ENCODE results near the gene DPEP1.
A peak's percentile ranks its signal among the peaks of the same experiment; 100 is the strongest.

DPEP1 gene

DNA sequence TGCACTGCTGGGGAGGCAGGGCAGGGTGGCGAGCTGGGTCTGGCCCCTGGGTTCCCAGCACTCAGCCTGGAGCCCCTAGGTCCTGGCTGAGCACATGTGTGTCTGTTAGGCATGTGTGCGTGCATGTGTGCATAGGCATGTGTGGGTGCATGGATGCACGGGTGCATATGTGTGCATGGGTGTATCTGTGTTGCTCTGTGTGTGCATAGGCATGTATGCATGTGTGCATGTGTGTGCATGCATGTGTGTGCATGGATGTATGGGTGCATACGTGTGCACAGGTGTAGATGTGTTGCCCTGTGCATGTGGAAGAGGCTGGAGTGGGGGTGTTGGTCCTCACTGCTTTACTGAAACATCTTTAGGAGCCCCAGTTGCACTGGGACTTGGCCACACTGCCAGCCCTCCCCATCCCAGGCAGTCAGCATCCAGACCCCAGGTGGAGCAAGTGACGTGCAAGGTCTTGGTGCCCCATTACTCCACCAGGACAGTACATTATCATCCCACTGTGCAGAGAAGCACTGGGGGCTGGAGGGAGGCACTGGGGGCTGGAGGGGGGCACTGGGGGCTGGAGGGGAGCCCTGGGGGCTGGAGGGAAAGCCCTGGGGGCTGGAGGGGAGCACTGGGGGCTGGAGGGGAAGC lies 10.4 kb upstream of the DPEP1 start:
- FAIRE-seq (peak; percentile 27), DNase-seq (ENCODE audit: insufficient read length) (no peak)
- TF ChIP-seq TAF1 (IDR thresholded peaks at IDR 0.05; ENCODE audit: borderline replicate concordance, low read depth, low read length) (no peak), POLR2AphosphoS5 (IDR thresholded peaks at IDR 0.05; ENCODE audit: low read depth, low read length) (no peak), POLR2A (IDR thresholded peaks at IDR 0.05; ENCODE audit: low read depth, low read length) (no peak)

DNA sequence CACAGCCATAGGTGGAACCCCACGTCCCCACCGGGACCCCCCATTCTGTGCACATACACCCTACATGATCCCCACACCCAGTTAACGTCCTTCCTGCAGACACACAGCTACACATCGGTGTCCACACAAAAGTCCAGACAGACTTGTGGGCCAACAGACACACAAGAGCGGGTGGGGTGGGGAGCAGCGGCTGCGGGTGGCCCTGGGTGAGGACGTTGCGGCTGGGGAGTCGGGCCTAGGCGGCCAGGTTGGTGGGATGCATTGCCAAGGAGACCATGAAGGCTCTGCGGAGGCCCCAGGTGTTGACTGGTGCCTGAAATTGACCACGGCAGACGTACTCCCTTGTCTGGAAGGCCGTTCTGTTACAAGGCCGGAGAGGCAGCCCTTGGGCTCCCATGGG lies 8.7 kb upstream of the DPEP1 start:
- TF ChIP-seq TAF1 (IDR thresholded peaks at IDR 0.05; ENCODE audit: borderline replicate concordance, low read depth, low read length) = no peak
- no peak for TF ChIP-seq POLR2A (IDR thresholded peaks at IDR 0.05; ENCODE audit: low read depth, low read length)
- TF ChIP-seq POLR2AphosphoS5 (IDR thresholded peaks at IDR 0.05; ENCODE audit: low read depth, low read length) = no peak
- no peak for DNase-seq (ENCODE audit: insufficient read length)
- no peak for FAIRE-seq

DNA sequence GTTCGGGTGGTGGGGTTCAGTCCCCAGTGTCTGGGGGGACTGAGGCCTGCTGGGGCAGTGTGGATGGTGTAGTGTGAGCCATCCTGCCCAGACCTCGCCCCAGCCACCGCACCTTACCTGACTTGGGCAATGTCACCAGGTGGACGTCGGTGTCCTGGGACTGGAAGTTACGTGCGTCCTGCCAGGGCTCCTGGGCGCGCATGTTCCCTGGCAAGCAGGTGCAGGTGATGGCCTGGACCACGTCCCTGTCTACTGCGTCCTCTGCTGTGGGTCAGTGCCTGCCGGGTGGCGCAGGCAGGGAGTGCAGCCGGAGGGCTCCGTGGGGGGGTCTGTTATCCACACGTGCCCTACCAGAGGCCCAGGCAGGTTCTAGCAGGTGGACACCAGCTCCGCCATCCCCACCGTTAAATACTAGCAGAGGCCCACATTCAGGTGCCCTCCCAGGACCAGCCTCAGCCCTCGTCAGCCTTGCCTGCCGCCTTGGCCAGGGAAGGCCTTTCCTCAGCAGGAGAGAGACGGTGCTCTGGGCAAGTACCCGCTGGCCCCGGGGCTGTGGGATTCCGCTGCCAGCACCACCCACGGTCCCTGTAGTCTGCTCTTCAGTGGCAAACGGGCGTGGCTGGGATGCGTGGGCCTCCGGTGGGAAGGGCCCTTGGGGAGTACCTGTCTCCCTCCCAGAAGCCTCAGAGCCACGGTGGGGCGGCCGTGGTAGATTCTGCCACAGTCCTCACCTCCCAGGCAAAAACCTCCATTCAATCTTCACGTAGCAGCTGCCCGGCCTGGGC lies 8.1 kb upstream of the DPEP1 start:
- DNase-seq (ENCODE audit: insufficient read length) (no peak), FAIRE-seq (no peak)
- TF ChIP-seq POLR2A (IDR thresholded peaks at IDR 0.05; ENCODE audit: low read depth, low read length) (no peak), TAF1 (IDR thresholded peaks at IDR 0.05; ENCODE audit: borderline replicate concordance, low read depth, low read length) (no peak), POLR2AphosphoS5 (IDR thresholded peaks at IDR 0.05; ENCODE audit: low read depth, low read length) (no peak)

DNA sequence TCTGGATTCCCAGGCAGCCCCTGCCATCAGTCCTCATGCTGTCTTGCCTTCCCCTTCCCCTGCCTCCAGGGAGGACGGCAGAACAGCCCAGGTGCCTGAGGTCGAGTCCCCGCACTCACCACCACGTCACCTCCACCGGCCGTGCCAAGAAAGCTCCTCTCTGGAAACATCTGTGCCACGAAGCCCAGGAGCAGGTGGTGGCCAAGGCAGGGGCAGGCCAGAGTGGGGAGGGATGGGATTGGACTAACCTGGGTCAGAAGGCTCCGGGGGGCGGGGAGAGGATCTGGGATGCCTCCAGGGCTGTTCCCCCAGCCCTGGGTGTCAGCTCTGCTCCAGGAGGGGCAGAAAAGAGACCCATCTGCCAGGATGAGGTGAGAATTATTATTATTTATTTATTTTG lies 7.4 kb upstream of the DPEP1 start:
- DNase-seq (ENCODE audit: insufficient read length) (no peak), FAIRE-seq (no peak)
- TF ChIP-seq POLR2AphosphoS5 (IDR thresholded peaks at IDR 0.05; ENCODE audit: low read depth, low read length) (no peak), POLR2A (IDR thresholded peaks at IDR 0.05; ENCODE audit: low read depth, low read length) (no peak), TAF1 (IDR thresholded peaks at IDR 0.05; ENCODE audit: borderline replicate concordance, low read depth, low read length) (no peak)

DNA sequence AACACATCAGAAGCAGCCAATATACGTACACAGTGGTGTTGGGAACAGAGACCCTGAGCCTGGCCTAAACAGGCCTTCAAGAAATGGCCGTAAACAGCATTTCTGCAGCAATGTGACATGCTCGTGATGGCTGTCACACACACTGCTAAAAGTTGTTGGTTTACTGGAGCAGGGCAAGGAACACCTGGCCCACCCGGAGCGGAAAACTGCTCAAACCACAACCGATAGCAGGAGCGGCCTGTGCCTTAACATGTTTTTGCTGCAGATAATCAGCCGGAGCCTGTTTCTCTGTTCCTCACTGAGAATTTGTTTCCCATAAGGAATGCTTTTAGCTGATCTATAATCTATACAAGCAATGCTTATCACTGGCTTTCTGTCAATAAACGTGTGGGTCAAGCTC lies 6.0 kb upstream of the DPEP1 start:
- no peak for TF ChIP-seq POLR2A (IDR thresholded peaks at IDR 0.05; ENCODE audit: low read depth, low read length)
- TF ChIP-seq POLR2AphosphoS5 (IDR thresholded peaks at IDR 0.05; ENCODE audit: low read depth, low read length) = no peak
- TF ChIP-seq TAF1 (IDR thresholded peaks at IDR 0.05; ENCODE audit: borderline replicate concordance, low read depth, low read length) = no peak
- FAIRE-seq (no peak), DNase-seq (ENCODE audit: insufficient read length) (no peak)

DNA sequence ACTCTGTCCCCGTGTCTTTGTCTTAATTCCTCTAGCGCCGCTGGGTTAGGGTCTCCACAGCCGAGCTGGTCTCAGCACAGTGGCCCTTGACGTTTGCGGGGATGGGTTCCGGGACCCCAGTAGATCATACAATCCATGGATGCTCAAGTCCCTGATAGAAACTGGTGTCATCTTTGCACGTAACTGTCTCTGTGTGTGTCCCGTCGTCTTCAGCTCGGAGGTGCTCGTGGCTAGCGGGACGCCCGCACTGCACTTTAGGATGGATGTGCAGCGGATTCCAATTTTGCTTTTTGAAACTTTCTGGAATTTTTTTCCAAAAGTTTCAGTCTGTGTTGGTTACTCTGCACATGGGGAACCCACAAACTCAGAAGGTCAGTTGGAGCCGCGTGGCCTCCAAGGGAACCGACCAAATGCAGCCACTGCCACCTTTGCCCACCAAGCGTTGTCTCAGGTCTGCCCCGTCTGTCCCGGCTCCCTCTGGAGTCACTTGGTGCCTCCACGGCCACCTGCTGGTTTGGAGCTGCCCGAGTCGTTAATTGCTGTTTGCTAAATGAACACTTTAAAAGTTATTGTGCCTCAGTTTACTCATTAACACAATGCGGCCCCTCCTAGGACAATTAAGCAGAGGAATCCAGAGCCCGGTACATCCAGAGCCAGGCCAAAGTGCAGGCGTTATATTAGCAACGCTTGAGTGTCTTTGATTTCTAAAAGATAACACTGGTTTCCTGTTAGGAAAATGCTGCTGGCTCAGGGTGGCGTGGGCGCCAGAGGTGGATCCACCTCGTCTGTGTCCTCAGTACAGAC lies 5.3 kb upstream of the DPEP1 start:
- TF ChIP-seq POLR2AphosphoS5 (IDR thresholded peaks at IDR 0.05; ENCODE audit: low read depth, low read length) (no peak), POLR2A (IDR thresholded peaks at IDR 0.05; ENCODE audit: low read depth, low read length) (no peak), TAF1 (IDR thresholded peaks at IDR 0.05; ENCODE audit: borderline replicate concordance, low read depth, low read length) (no peak)
- FAIRE-seq (no peak), DNase-seq (ENCODE audit: insufficient read length) (no peak)

DNA sequence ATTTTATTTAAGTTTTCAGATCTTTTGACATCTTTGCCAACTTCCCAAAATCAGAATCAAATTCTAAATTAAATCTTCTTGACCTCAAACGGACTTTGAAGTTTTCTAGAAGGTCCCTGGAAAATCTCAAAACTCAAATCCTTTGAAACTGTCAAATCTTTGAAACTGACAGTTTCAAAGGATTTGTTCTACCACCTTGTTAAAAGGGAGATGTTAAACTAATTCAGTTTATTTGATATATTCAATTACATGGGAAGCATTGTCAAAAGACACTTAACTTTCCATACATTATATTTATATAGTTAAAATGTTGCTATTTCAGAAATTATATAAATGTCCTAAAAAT lies 3.4 kb upstream of the DPEP1 start:
- FAIRE-seq = no peak
- DNase-seq (ENCODE audit: insufficient read length) = no peak
- TF ChIP-seq POLR2A (IDR thresholded peaks at IDR 0.05; ENCODE audit: low read depth, low read length) (no peak), TAF1 (IDR thresholded peaks at IDR 0.05; ENCODE audit: borderline replicate concordance, low read depth, low read length) (no peak), POLR2AphosphoS5 (IDR thresholded peaks at IDR 0.05; ENCODE audit: low read depth, low read length) (no peak)

DNA sequence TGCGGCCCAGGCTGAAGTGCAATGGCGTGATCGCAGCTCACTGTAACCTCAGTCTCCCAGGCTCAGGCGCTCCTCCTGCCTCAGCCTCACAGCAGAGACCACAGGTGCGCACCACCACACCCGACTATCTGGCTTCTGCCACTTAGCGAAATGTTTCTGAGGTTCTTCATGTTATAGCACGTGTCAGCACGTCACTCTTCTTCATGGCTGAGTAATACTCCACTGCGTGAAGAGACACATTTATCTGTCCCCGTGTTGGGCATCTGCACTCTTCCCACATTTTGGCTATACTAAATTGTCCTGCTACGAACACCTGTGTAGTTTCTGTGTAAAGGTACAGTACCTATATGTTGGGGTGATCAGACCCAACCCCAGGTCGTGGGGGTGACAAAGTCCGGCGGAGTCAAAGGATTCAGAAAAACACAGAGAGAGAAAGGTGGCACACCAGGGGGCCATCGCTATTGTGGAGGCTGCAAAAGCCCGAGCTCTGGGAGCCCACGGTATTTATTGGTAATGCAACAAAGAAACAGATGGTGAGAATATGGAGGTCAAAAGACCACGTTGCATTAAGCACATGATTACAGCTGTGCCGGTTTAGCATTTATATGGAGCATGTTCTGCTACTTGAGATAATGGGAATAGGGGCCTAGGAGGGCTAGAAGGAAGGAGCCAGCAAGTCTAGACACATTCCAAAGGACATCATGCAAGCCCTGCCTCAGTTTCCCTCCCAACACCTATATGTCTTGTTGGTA lies 851 bp upstream of the DPEP1 start:
- DNase-seq (ENCODE audit: insufficient read length) = no peak
- FAIRE-seq = no peak
- TF ChIP-seq POLR2AphosphoS5 (IDR thresholded peaks at IDR 0.05; ENCODE audit: low read depth, low read length) = no peak
- TF ChIP-seq POLR2A (IDR thresholded peaks at IDR 0.05; ENCODE audit: low read depth, low read length) = no peak
- TF ChIP-seq TAF1 (IDR thresholded peaks at IDR 0.05; ENCODE audit: borderline replicate concordance, low read depth, low read length) = no peak

DNA sequence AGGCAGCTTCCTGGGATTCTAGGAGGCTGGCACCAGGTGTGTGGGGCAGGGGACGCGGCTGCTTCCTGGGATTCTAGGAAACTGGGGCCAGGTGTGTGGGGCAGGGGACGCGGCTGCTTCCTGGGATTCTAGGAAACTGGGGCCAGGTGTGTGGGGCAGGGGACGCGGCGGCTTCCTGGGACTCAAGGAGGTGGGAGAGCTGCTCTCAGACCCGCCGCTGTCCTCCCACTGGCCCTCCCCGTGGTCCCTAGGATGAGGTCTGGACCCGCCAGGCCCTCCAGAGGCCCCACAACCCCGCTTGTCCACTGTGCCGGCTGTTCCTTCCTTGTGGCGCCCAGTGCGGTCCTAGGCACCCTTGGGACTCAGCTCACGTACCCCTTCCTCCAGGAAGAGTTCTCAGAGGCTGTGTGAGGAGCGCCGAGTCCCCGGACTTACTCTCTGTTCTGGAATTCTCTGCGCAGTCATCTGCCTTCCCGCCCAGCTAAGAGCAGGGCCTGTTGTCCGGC lies 565 bp downstream of the DPEP1 start:
- FAIRE-seq (no peak), DNase-seq (ENCODE audit: insufficient read length) (no peak)
- TF ChIP-seq POLR2AphosphoS5 (IDR thresholded peaks at IDR 0.05; ENCODE audit: low read depth, low read length) = no peak

DNA sequence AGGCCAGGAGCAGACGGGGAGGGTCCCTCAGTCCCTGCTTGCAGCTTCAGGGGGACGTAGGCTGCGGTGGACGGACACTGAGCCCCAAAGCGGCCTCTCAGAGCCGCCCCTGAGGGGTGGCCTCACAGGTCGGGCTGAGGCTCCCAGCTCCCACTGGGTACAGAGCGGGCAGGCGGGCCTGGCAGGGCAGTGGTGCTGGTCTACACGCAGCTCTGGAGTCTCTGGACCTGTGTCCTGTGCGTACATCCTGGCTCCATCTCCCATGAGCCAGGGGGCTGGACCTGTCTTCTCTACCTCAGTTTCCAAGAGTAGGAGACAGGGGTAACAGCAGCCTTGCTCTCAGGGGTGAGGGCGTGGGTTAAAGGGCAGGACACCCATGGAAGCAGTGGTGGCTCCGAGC lies 1.7 kb downstream of the DPEP1 start:
- FAIRE-seq (no peak), DNase-seq (ENCODE audit: insufficient read length) (no peak)
- TF ChIP-seq POLR2AphosphoS5 (IDR thresholded peaks at IDR 0.05; ENCODE audit: low read depth, low read length) (no peak), TAF1 (IDR thresholded peaks at IDR 0.05; ENCODE audit: borderline replicate concordance, low read depth, low read length) (no peak), POLR2A (IDR thresholded peaks at IDR 0.05; ENCODE audit: low read depth, low read length) (no peak)

DNA sequence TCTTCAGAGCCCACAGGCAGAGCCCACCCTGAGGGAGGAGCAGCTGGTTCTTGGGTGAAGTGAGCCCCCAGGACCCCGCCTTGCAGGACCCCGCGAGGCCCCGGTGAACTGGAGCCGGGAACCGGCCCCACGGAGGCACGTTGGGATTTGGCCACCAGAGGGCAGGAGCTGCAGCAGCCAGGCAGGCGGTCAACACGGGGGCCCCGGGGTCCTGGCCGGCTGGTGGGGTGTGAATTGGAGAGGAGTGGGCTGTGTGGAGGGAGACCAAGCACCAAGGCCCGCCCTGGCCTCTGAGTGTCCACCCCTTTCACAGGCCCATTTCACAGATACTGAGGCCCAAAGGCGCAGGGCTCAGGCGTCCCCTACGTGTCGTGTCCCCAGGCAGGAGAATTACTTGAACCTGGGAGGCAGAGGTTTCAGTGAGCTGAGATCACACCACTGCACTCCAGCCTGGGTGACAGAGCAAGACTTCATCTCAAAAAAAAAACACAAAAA lies 2.2 kb downstream of the DPEP1 start:
- FAIRE-seq (no peak), DNase-seq (ENCODE audit: insufficient read length) (no peak)
- no peak for TF ChIP-seq TAF1 (IDR thresholded peaks at IDR 0.05; ENCODE audit: borderline replicate concordance, low read depth, low read length)
- TF ChIP-seq POLR2A (IDR thresholded peaks at IDR 0.05; ENCODE audit: low read depth, low read length) = no peak
- TF ChIP-seq POLR2AphosphoS5 (IDR thresholded peaks at IDR 0.05; ENCODE audit: low read depth, low read length) = no peak
